ENCODE data around the gene EXOSC9. TPM values are rescaled to one million over a fixed set of nuclear protein-coding genes. Genes with fewer than 3 reads are reported as not detected.

EXOSC9 gene
- total and polyA plus RNA-seq, 2 experiments from 2014 or later: 41.9 to 44.1 TPM

DNA sequence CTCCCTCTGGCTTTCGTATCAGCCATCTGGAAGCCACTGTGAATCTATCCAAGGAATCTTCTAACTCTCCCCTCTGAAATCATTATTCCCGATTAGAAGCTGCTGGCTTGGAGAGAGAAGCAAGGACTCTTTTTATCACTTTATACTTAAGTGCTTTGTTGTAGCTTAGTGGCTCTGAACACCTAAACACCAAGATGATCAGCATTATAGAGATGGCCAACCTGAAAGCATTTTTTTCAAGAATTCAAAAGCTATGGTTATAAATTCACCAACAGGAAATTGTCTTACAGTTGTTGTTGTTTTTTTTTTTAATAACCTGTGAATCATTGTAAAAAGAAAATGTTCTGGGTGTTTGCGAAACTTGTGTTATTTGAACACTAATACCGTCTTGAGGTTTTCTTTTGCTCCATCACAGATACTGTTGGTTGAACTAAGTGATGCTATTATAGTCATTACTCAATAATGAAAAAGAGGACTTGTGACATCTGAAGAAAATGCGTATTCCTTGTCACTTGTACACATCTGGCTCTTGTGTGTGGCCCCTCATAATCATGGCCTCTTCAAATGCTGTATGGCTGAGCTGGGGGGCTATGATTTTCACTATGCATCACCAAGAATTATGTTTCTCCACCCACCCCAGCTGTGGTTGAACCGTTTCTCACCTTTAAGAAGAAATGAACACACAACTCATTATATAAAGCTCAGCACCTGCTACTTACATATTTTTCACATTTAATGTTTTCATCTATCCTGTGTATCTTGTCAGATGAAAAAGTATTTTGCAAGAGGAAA is 24.3 kb upstream of the EXOSC9 start:
- Histone ChIP-seq H3K27ac (no peak overlapping the region), H3K36me3 (ENCODE audit: low read depth) (no peaks in the 10 kb centered on the region), H3K4me1 (ENCODE audit: insufficient read depth) (peaks cover 28% of the 10 kb centered on the region), H3K9me2 (ENCODE audit: insufficient read depth) (no peaks in the 10 kb centered on the region), H3K4me3 (no peak overlapping the region), H2AFZ (peak overlapping the region; percentile 69; the same call in 1 of the 2 replicates), H4K20me1 (ENCODE audit: insufficient read depth) (no peaks in the 10 kb centered on the region), H3F3A (ENCODE audit: insufficient read depth) (peaks cover 7% of the 10 kb centered on the region; the same call in 1 of the 2 replicates), H3K79me2 (ENCODE audit: insufficient read depth) (no peaks in the 10 kb centered on the region), H3K9ac (no peak overlapping the region), H3K27me3 (replicated peaks; ENCODE audit: insufficient read depth) (no peaks in the 10 kb centered on the region), H3K4me2 (ENCODE audit: unreplicated experiment) (no peak overlapping the region), H3K9me3 (ENCODE audit: low read depth) (no peaks in the 10 kb centered on the region)
- in situ Hi-C loops (cut with MboI): no loop called here
- no peak for TF ChIP-seq EZH2phosphoT487 (IDR thresholded peaks at IDR 0.05; ENCODE audit: insufficient read depth, low read depth)
- no peak for TF ChIP-seq EZH2 (IDR thresholded peaks at IDR 0.05; ENCODE audit: insufficient read depth, poor library complexity, severe bottlenecking)
- 50 to 55% methylated on average over 6 of the region's 6 CpGs for WGBS, 2 experiments (ENCODE audit: low coverage in 1 of 2, low lambda C conversion rate in 2 of 2, missing lambda C conversion rate in 2 of 2)
- DNase-seq: peak; percentile 38

DNA sequence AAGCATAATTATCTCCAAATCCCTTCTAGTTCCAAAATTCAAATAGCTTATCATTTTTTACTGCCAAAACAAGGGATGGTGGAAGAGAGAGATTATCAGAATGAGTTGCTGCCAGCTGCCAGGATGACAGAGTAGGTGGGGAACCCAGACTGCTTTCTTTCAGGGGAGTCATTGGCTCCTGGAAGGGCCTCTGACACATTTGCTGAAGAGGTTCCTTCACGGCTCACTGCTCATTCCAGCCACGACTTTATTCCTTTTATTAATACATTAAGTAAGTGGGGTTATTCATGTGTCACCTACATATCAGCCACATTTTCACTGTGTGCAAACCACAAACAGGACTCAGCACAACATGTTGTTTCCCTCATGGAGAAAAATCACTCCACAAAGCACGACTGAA is 23.5 kb upstream of the EXOSC9 start:
- in situ Hi-C loops (cut with MboI): no loop called here
- Histone ChIP-seq H3K9me3 (ENCODE audit: low read depth) (no peaks in the 10 kb centered on the region), H3K4me1 (ENCODE audit: insufficient read depth) (peaks cover 28% of the 10 kb centered on the region), H3K27ac (no peak overlapping the region), H4K20me1 (ENCODE audit: insufficient read depth) (no peaks in the 10 kb centered on the region), H2AFZ (peak overlapping the region; percentile 69), H3K36me3 (ENCODE audit: low read depth) (no peaks in the 10 kb centered on the region), H3K4me3 (no peak overlapping the region), H3K9ac (no peak overlapping the region), H3K9me2 (ENCODE audit: insufficient read depth) (no peaks in the 10 kb centered on the region), H3K4me2 (ENCODE audit: unreplicated experiment) (no peak overlapping the region), H3K27me3 (replicated peaks; ENCODE audit: insufficient read depth) (no peaks in the 10 kb centered on the region), H3F3A (ENCODE audit: insufficient read depth) (peaks cover 7% of the 10 kb centered on the region; the same call in 1 of the 2 replicates), H3K79me2 (ENCODE audit: insufficient read depth) (no peaks in the 10 kb centered on the region)
- WGBS, 2 experiments (ENCODE audit: low coverage in 1 of 2, low lambda C conversion rate in 2 of 2, missing lambda C conversion rate in 2 of 2): 22 to 32% methylated on average over 3 of the region's 3 CpGs
- peak; percentile 49 for DNase-seq
- no peak for TF ChIP-seq EZH2phosphoT487 (IDR thresholded peaks at IDR 0.05; ENCODE audit: insufficient read depth, low read depth)
- TF ChIP-seq EZH2 (IDR thresholded peaks at IDR 0.05; ENCODE audit: insufficient read depth, poor library complexity, severe bottlenecking): no peak

DNA sequence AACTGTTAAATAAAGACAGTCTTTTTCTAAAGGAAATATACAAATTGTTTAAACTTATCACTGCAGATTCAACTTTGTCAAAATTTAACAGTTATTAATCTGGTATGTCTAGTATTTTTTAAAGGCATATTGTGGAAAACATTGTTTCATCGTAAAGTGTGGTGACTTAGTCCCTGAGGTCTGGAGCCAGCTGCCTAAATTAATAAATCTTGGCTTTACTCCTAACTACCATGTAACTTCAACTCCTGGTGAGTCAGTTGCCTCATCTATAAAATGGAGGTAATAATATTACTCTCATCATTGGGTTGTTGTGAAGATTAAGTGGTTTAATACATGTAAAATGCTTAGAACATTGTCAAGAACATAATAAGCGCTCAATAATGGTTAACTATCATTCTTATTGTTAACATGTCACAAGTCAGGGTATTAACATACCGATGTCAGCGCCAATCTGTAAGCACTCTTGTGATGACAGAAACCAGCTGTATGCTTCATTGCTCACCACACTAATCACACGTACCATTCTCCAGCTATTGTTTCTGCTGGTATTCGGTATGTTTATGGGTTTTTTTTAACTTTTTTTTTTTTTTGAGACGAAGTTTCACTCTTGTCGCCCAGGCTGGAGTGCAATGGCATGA is 22.0 kb upstream of the EXOSC9 start:
- no peaks in the 10 kb centered on the region for H3K36me3 ChIP-seq (ENCODE audit: low read depth)
- no peak overlapping the region for H3K9ac ChIP-seq

DNA sequence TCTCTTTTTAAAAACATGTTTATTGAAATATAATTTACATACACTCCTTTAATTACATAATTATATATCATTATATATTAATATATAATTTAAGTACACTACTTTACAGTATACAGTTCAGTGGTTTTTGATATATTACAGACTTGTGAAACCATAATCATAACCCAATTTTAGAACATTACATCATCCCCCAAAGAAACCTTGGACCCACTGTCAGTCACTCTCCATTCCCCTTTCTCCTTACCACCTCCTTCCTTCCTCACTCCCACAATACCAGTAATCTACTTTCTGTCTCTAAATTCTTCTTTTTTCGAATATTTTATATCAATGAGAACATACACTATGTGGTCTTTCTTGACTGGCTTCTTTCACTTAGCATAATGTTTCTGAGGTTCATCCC is 17.9 kb upstream of the EXOSC9 start:
- no peak overlapping the region for H2AFZ ChIP-seq
- H3K79me2 ChIP-seq (ENCODE audit: insufficient read depth): no peaks in the 10 kb centered on the region
- no peak overlapping the region for H3K4me3 ChIP-seq
- WGBS, 2 experiments (ENCODE audit: low coverage in 1 of 2, low lambda C conversion rate in 2 of 2, missing lambda C conversion rate in 2 of 2): 53 to 63% methylated on average over 1 of the region's 1 CpG
- no peak overlapping the region for H3K9ac ChIP-seq
- no peaks in the 10 kb centered on the region for H3K36me3 ChIP-seq (ENCODE audit: low read depth)
- in situ Hi-C loops (cut with MboI): no loop called here
- no peaks in the 10 kb centered on the region for H3K9me2 ChIP-seq (ENCODE audit: insufficient read depth)
- H3K27ac ChIP-seq: no peak overlapping the region
- H3K27me3 ChIP-seq (replicated peaks; ENCODE audit: insufficient read depth): no peaks in the 10 kb centered on the region
- H3F3A ChIP-seq (ENCODE audit: insufficient read depth): peaks cover 42% of the 10 kb centered on the region
- TF ChIP-seq EZH2phosphoT487 (IDR thresholded peaks at IDR 0.05; ENCODE audit: insufficient read depth, low read depth) (no peak), EZH2 (IDR thresholded peaks at IDR 0.05; ENCODE audit: insufficient read depth, poor library complexity, severe bottlenecking) (no peak)
- peaks cover 61% of the 10 kb centered on the region for H3K4me1 ChIP-seq (ENCODE audit: insufficient read depth)
- no peaks in the 10 kb centered on the region for H3K9me3 ChIP-seq (ENCODE audit: low read depth)
- no peak overlapping the region for H3K4me2 ChIP-seq (ENCODE audit: unreplicated experiment)
- no peaks in the 10 kb centered on the region for H4K20me1 ChIP-seq (ENCODE audit: insufficient read depth)
- DNase-seq: no peak

More for the DNA sequence above, 22.0 kb upstream of the EXOSC9 start:
- Histone ChIP-seq H3K9me3 (ENCODE audit: low read depth) (no peaks in the 10 kb centered on the region), H3K27me3 (replicated peaks; ENCODE audit: insufficient read depth) (no peaks in the 10 kb centered on the region), H3K79me2 (ENCODE audit: insufficient read depth) (no peaks in the 10 kb centered on the region), H3F3A (ENCODE audit: insufficient read depth) (peaks cover 15% of the 10 kb centered on the region), H3K4me3 (no peak overlapping the region), H3K9me2 (ENCODE audit: insufficient read depth) (no peaks in the 10 kb centered on the region), H4K20me1 (ENCODE audit: insufficient read depth) (no peaks in the 10 kb centered on the region), H3K4me2 (ENCODE audit: unreplicated experiment) (no peak overlapping the region), H2AFZ (no peak overlapping the region), H3K4me1 (ENCODE audit: insufficient read depth) (peaks cover 36% of the 10 kb centered on the region), H3K27ac (no peak overlapping the region)
- TF ChIP-seq EZH2phosphoT487 (IDR thresholded peaks at IDR 0.05; ENCODE audit: insufficient read depth, low read depth) (no peak), EZH2 (IDR thresholded peaks at IDR 0.05; ENCODE audit: insufficient read depth, poor library complexity, severe bottlenecking) (no peak)
- peak; percentile 29 for DNase-seq
- in situ Hi-C loops (cut with MboI): no loop called here
- WGBS, 2 experiments (ENCODE audit: low coverage in 1 of 2, low lambda C conversion rate in 2 of 2, missing lambda C conversion rate in 2 of 2): 46 to 50% methylated on average over 8 of the region's 8 CpGs

Measured in GM23248 (cell line).